A549 (cell line): ENCODE data around the gene TDO2.

ENCODE experiments used
- EP300 ChIP-seq, 2 experiments: fragments of >200 bp; sonication (Bioruptor Twin); formaldehyde crosslinking; IDR thresholded peaks; 2 replicates in 1 of 2; 3 replicates in 1 of 2; pipeline ENCODE4 v1.6.1; 2016 to 2017
- ESRRA ChIP-seq: fragments of 150-350 bp; IDR thresholded peaks from 2 replicates; pipeline ENCODE4 v1.6.1; 2014; ENCODE audit warnings: mild to moderate bottlenecking, low read length, borderline replicate concordance
- JUN ChIP-seq, 2 experiments: fragments of >200 bp; sonication (Bioruptor Twin); formaldehyde crosslinking; IDR thresholded peaks; 2 replicates in 1 of 2; 3 replicates in 1 of 2; pipeline ENCODE4 v1.6.1; 2016 to 2017
- MAFK ChIP-seq: fragments of 450-650 bp; IDR thresholded peaks from 2 replicates; pipeline ENCODE4 v1.6.1; 2014; ENCODE audit not compliant: partially characterized antibody
- MYC ChIP-seq: IDR thresholded peaks from 2 replicates; pipeline ENCODE4 v1.6.1; 2012; ENCODE audit warnings: mild to moderate bottlenecking, inconsistent platforms, low read length, improper control_type of control experiment, borderline replicate concordance
- NR3C1 ChIP-seq: fragments of >200 bp; sonication (Bioruptor Twin); formaldehyde crosslinking; IDR thresholded peaks from 3 replicates; pipeline ENCODE4 v1.6.1; 2017
- POLR2A ChIP-seq: IDR thresholded peaks from 2 replicates; pipeline ENCODE4 v1.6.1; 2012; ENCODE audit warnings: mild to moderate bottlenecking, low read length
- TF ChIP-seq, protein P1 (sequence below): fragments of >200 bp; sonication (Bioruptor Twin); formaldehyde crosslinking; IDR thresholded peaks from 3 replicates; pipeline ENCODE4 v1.5.1; 2016
- TF ChIP-seq, protein P2 (sequence below): fragments of 450-650 bp; IDR thresholded peaks from 2 replicates; pipeline ENCODE4 v1.6.1; 2014; ENCODE audit warnings: antibody characterized with exemption
- TF ChIP-seq, protein P3 (sequence below): fragments of 200-600 bp; sonication (generic); IDR thresholded peaks from 2 replicates; pipeline ENCODE4 v1.6.1; 2016; ENCODE audit warnings: antibody characterized with exemption, mild to moderate bottlenecking, moderate library complexity

DNA sequence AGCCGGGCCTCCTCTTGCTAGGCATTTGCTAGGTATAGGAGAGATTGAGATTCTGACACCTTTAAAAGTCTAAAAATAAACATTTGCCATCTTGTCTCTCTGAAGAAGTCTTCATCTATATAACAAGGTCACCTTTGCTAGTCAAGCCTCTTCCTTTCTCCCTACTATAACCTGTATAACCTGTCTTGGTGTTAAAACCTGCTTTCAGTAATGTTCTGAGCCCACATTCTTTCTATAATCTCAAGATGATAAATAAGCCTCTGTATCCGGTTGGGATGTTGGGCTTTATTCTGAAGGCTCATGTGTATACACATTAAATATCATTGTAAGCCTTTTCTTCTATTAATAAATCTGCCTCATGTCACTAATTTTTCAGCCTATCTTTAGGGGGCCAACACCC lies 47.6 kb upstream of the TDO2 start:
- TF ChIP-seq, protein P1, sequence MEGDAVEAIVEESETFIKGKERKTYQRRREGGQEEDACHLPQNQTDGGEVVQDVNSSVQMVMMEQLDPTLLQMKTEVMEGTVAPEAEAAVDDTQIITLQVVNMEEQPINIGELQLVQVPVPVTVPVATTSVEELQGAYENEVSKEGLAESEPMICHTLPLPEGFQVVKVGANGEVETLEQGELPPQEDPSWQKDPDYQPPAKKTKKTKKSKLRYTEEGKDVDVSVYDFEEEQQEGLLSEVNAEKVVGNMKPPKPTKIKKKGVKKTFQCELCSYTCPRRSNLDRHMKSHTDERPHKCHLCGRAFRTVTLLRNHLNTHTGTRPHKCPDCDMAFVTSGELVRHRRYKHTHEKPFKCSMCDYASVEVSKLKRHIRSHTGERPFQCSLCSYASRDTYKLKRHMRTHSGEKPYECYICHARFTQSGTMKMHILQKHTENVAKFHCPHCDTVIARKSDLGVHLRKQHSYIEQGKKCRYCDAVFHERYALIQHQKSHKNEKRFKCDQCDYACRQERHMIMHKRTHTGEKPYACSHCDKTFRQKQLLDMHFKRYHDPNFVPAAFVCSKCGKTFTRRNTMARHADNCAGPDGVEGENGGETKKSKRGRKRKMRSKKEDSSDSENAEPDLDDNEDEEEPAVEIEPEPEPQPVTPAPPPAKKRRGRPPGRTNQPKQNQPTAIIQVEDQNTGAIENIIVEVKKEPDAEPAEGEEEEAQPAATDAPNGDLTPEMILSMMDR, result no peak
- TF ChIP-seq, protein P2, sequence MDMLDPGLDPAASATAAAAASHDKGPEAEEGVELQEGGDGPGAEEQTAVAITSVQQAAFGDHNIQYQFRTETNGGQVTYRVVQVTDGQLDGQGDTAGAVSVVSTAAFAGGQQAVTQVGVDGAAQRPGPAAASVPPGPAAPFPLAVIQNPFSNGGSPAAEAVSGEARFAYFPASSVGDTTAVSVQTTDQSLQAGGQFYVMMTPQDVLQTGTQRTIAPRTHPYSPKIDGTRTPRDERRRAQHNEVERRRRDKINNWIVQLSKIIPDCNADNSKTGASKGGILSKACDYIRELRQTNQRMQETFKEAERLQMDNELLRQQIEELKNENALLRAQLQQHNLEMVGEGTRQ, result no peak
- no peak for TF ChIP-seq JUN (IDR thresholded peaks at IDR 0.05)
- TF ChIP-seq POLR2A, result no peak
- TF ChIP-seq MYC, result no peak
- TF ChIP-seq, protein P3, sequence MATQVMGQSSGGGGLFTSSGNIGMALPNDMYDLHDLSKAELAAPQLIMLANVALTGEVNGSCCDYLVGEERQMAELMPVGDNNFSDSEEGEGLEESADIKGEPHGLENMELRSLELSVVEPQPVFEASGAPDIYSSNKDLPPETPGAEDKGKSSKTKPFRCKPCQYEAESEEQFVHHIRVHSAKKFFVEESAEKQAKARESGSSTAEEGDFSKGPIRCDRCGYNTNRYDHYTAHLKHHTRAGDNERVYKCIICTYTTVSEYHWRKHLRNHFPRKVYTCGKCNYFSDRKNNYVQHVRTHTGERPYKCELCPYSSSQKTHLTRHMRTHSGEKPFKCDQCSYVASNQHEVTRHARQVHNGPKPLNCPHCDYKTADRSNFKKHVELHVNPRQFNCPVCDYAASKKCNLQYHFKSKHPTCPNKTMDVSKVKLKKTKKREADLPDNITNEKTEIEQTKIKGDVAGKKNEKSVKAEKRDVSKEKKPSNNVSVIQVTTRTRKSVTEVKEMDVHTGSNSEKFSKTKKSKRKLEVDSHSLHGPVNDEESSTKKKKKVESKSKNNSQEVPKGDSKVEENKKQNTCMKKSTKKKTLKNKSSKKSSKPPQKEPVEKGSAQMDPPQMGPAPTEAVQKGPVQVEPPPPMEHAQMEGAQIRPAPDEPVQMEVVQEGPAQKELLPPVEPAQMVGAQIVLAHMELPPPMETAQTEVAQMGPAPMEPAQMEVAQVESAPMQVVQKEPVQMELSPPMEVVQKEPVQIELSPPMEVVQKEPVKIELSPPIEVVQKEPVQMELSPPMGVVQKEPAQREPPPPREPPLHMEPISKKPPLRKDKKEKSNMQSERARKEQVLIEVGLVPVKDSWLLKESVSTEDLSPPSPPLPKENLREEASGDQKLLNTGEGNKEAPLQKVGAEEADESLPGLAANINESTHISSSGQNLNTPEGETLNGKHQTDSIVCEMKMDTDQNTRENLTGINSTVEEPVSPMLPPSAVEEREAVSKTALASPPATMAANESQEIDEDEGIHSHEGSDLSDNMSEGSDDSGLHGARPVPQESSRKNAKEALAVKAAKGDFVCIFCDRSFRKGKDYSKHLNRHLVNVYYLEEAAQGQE, result no peak
- no peak for TF ChIP-seq EP300 (IDR thresholded peaks at IDR 0.05)
- no peak for TF ChIP-seq NR3C1
- no peak for TF ChIP-seq ESRRA
- TF ChIP-seq MAFK, result no peak
